ENCODE data around the gene PDE8B.
A peak's percentile ranks its signal among the peaks of the same experiment; 100 is the strongest.

Gene PDE8B, protein sequence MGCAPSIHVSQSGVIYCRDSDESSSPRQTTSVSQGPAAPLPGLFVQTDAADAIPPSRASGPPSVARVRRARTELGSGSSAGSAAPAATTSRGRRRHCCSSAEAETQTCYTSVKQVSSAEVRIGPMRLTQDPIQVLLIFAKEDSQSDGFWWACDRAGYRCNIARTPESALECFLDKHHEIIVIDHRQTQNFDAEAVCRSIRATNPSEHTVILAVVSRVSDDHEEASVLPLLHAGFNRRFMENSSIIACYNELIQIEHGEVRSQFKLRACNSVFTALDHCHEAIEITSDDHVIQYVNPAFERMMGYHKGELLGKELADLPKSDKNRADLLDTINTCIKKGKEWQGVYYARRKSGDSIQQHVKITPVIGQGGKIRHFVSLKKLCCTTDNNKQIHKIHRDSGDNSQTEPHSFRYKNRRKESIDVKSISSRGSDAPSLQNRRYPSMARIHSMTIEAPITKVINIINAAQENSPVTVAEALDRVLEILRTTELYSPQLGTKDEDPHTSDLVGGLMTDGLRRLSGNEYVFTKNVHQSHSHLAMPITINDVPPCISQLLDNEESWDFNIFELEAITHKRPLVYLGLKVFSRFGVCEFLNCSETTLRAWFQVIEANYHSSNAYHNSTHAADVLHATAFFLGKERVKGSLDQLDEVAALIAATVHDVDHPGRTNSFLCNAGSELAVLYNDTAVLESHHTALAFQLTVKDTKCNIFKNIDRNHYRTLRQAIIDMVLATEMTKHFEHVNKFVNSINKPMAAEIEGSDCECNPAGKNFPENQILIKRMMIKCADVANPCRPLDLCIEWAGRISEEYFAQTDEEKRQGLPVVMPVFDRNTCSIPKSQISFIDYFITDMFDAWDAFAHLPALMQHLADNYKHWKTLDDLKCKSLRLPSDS

DNA sequence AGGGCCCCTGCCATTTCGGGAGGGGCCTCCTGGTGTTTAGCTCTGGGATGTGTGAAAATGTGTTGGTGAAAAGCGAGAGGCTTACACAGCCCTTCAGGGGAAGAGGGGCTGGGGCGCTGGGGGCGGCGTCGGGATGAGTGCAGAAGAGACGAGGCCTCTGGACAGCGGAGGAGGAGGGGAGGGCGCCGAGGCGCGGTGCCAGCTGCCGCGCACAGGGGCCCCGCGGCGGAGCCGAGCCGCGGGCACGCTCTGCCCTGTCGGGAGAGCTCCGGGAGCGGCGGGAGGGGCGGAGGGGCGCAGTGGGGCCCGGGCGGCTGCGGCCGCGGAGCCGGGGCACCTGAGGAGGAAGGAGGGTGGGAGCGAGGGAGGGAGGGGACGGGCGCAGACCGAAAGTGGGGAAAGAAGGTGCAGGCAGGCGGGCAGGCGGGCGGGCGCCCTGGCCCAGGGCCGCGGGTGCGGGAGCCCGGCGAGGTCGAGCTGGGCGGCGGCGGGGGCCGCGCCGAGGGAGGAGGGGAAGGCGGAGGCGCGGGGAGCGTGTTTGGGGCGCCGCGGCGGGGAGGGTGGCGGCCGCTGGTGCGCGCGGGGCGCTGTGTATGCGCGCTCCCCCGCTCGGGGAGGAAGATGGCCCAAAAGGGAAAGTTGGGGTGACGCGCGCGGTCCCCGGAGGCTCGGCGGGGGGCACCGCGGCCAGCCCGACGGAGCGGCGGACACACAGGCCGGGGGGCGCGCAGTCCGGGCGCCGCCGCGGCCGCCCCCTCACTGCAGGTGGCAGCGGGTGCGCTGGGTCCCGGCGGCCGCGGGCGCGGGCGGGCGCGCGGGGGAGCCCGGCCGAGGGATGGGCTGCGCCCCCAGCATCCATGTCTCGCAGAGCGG, at the start of gene PDE8B:
TSS of gene PDE8B (plus strand) at position 590 of the 873 bp plus-strand sequence. CDS start at position 836, 246 bp downstream.
- no peak within 1 kb of the TSS for H3K27ac Mint-ChIP-seq
- peak within 1 kb of the TSS; percentile 74 for H3K4me3 Mint-ChIP-seq
- peaks cover 67% of the 10 kb centered on the region for H3K27me3 Mint-ChIP-seq

GRCh38 chr5:77163453-77163852, 47.0 kb upstream of the PDE8B start:
- Mint-ChIP-seq H3K36me3 (ENCODE audit: low read depth) (no peaks in the 10 kb centered on the region), H3K27me3 (peaks cover 10% of the 10 kb centered on the region), H3K4me3 (no peak overlapping the region), H3K27ac (no peak overlapping the region), H3K4me1 (ENCODE audit: low read depth) (no peaks in the 10 kb centered on the region), H3K9me3 (peaks cover 4% of the 10 kb centered on the region)
- DNase-seq = no peak

More for the DNA sequence above, at the start of gene PDE8B:
- peak; percentile 39 for DNase-seq
- Mint-ChIP-seq H3K4me1 (ENCODE audit: low read depth) (peaks cover 11% of the 10 kb centered on the region), H3K36me3 (ENCODE audit: low read depth) (no peaks in the 10 kb centered on the region), H3K9me3 (no peaks in the 10 kb centered on the region)

- Mint-ChIP-seq H3K4me3 (no peak overlapping the region), H3K4me1 (ENCODE audit: low read depth) (no peaks in the 10 kb centered on the region), H3K36me3 (ENCODE audit: low read depth) (no peaks in the 10 kb centered on the region), H3K9me3 (no peaks in the 10 kb centered on the region), H3K27me3 (peaks cover 16% of the 10 kb centered on the region), H3K27ac (no peak overlapping the region)
- DNase-seq = no peak
Observed at GRCh38 chr5:77167063-77167462, 43.4 kb upstream of the PDE8B start.

DNA sequence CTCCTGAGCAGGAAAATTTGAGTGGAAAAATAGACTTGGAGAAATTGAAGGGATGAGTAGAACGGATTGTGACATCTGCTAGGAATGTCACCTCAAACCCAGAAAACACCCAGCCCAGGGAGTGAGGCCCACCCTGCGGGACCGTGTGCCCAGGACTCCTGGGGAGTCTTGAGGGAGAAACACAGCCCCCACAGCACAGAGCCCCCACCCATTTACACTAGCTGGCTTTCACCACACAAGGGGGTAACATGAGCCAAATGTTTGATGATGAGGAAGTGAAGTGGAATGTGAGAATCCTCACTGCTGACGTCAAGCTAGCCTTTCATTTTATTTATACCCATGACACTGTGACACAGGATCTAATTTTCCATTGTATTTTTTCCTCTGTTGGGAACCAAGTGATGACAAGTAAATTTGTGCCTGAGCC, 42.8 kb upstream of the PDE8B start:
- H3K36me3 Mint-ChIP-seq (ENCODE audit: low read depth) = no peaks in the 10 kb centered on the region
- H3K9me3 Mint-ChIP-seq = no peaks in the 10 kb centered on the region
- H3K4me1 Mint-ChIP-seq (ENCODE audit: low read depth) = no peaks in the 10 kb centered on the region
- H3K27me3 Mint-ChIP-seq = peaks cover 16% of the 10 kb centered on the region
- no peak overlapping the region for H3K27ac Mint-ChIP-seq
- H3K4me3 Mint-ChIP-seq = no peak overlapping the region
- DNase-seq = no peak

DNA sequence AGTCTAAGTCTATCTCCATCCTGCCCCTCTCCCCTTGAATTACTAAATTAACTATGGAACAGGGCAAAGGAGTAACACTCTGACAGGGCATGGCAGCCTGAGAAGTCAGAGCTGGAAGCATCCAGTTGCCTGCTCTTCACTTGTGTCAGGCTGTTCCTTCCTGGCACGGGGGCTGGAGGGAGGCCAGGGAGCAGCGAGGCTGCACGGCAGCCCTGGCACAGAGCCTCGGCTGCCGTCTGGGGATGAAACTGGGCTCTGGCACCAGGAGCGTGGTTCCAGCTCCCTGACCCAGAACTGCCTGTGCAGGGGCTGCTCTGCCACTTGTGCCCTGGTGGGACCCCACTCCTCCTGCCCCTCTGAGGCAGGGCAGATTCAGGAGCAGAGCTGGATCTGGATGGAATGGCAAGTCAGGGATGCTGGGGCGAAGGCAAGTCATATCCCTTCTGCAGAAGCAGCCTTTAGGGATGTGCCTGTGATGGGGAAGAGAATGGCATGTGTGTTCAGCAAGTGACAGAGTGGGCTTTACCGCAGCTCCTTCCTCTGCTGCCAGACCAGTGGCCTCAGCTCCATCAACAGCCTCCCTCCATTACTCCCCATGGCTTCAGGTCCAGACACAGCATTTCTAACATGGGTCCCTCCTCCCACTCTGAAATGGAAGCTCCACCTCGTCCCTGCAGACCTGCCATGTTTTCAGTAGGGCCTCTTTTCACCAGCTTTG, 42.2 kb upstream of the PDE8B start:
- Mint-ChIP-seq H3K4me1 (ENCODE audit: low read depth) (no peaks in the 10 kb centered on the region), H3K27me3 (peaks cover 16% of the 10 kb centered on the region), H3K36me3 (ENCODE audit: low read depth) (no peaks in the 10 kb centered on the region), H3K9me3 (no peaks in the 10 kb centered on the region), H3K4me3 (no peak overlapping the region), H3K27ac (no peak overlapping the region)
- no peak for DNase-seq

- peaks cover 16% of the 10 kb centered on the region for H3K27me3 Mint-ChIP-seq
- H3K9me3 Mint-ChIP-seq = no peaks in the 10 kb centered on the region
- H3K36me3 Mint-ChIP-seq (ENCODE audit: low read depth) = no peaks in the 10 kb centered on the region
- no peaks in the 10 kb centered on the region for H3K4me1 Mint-ChIP-seq (ENCODE audit: low read depth)
- no peak overlapping the region for H3K4me3 Mint-ChIP-seq
- no peak for DNase-seq
- H3K27ac Mint-ChIP-seq = no peak overlapping the region
Observed at GRCh38 chr5:77168879-77169244, 41.6 kb upstream of the PDE8B start.

GRCh38 chr5:77170196-77170890, 40.1 kb upstream of the PDE8B start:
- peaks cover 16% of the 10 kb centered on the region for H3K27me3 Mint-ChIP-seq
- H3K27ac Mint-ChIP-seq = no peak overlapping the region
- DNase-seq = no peak
- no peaks in the 10 kb centered on the region for H3K4me1 Mint-ChIP-seq (ENCODE audit: low read depth)
- no peak overlapping the region for H3K4me3 Mint-ChIP-seq
- H3K9me3 Mint-ChIP-seq = no peaks in the 10 kb centered on the region
- H3K36me3 Mint-ChIP-seq (ENCODE audit: low read depth) = no peaks in the 10 kb centered on the region

- Mint-ChIP-seq H3K27me3 (peaks cover 16% of the 10 kb centered on the region), H3K9me3 (no peaks in the 10 kb centered on the region), H3K36me3 (ENCODE audit: low read depth) (no peaks in the 10 kb centered on the region), H3K4me3 (no peak overlapping the region), H3K4me1 (ENCODE audit: low read depth) (no peaks in the 10 kb centered on the region), H3K27ac (no peak overlapping the region)
- no peak for DNase-seq
Observed at GRCh38 chr5:77171141-77171910, 39.2 kb upstream of the PDE8B start.

DNA sequence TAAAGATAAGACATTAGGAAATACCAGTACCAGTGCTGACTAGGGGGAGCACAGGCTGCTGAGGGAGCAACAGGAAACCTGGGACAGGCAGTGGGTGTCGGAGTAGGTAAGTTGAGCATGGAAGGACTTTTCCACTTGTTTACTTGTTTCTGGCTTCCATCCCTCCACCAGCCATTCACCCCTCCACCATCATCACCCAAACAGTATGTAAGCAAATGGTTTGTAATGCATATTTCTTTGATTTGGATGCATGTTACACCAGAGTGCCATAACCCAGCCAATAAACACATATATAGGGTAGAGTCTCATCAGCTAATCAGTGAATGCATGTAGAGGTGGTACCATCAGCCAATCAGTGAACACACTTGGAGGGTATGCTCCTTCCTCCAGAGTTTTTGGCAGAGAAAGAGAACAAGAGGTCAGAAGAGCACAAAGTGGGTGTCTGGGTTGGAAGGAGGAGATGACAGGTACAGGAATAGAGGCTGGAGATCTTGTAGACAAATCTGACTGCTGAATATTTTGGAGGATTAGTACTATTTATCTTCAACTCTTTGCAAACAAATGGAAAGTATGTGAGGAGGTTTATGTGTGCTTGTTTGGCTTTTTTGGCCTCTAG, 37.7 kb upstream of the PDE8B start:
- Mint-ChIP-seq H3K27me3 (peaks cover 16% of the 10 kb centered on the region), H3K4me1 (ENCODE audit: low read depth) (no peaks in the 10 kb centered on the region), H3K4me3 (no peak overlapping the region), H3K9me3 (no peaks in the 10 kb centered on the region), H3K36me3 (ENCODE audit: low read depth) (no peaks in the 10 kb centered on the region), H3K27ac (no peak overlapping the region)
- no peak for DNase-seq

DNA sequence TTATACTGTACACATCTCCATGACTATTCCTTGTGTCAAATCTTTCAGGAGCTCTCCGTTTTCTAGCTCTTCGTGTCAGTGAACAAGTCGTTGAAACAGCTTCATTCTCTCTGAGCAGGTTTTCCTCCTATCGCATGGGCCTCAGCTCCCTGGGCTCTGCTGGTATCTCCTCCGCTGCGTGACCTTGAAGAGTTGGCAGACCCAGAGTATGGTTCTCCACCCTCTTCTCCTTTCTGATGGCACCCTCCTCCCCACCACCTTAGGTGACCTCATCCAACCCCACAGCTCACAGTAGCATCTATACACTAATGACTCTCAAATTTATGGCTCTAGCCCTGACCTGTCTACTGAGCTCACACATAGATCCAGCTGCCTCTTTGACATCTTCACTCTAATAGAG, 36.0 kb upstream of the PDE8B start:
- Mint-ChIP-seq H3K27me3 (peaks cover 20% of the 10 kb centered on the region), H3K4me3 (no peak overlapping the region), H3K27ac (no peak overlapping the region), H3K9me3 (no peaks in the 10 kb centered on the region), H3K36me3 (ENCODE audit: low read depth) (no peaks in the 10 kb centered on the region), H3K4me1 (ENCODE audit: low read depth) (no peaks in the 10 kb centered on the region)
- no peak for DNase-seq

DNA sequence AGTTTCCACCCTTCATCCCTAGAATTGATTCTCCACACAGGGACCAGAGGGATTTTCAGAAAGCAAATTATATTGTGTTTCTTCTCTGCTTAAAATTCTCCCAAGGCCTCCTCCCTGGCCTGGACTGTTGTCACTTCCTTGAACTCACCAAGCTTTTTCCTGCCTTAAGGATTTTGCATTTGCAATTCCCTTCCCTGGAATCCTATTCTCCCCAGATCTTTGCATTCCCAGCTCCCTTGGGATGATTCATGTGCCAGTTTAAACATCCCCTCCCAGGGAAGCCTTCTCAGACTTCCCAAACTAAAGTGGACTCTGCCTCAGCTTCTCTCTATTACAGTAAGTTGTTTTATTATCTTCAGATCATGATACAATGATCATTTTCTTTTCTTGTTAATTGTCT, 35.2 kb upstream of the PDE8B start:
- H3K27ac Mint-ChIP-seq = no peak overlapping the region
- no peak overlapping the region for H3K4me3 Mint-ChIP-seq
- no peaks in the 10 kb centered on the region for H3K36me3 Mint-ChIP-seq (ENCODE audit: low read depth)

DNA sequence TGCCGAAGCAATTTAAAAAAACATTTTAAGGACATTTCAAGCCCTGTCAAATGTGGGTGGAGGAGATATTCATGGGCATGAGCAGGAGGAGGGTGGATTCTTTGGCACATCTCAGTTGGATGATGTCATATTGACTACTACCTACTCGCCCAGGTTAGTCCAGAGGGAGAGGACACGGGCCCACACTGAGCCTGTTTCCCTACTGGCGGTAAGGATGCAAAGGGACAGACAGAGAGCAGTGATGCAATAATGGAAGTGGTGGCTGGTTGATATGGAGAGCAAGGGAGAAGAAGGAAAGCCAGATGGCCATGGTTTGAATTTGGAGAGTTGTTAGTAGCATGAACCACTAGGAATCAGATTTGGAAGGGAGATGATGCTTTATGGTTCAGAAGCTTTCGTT, 34.1 kb upstream of the PDE8B start:
- H3K9me3 Mint-ChIP-seq = no peaks in the 10 kb centered on the region
- H3K27me3 Mint-ChIP-seq = peaks cover 30% of the 10 kb centered on the region
- H3K4me1 Mint-ChIP-seq (ENCODE audit: low read depth) = peaks cover 2% of the 10 kb centered on the region
- H3K4me3 Mint-ChIP-seq = no peak overlapping the region
- H3K36me3 Mint-ChIP-seq (ENCODE audit: low read depth) = no peaks in the 10 kb centered on the region
- no peak overlapping the region for H3K27ac Mint-ChIP-seq
- DNase-seq = no peak

More for the DNA sequence above, 35.2 kb upstream of the PDE8B start:
- no peaks in the 10 kb centered on the region for H3K9me3 Mint-ChIP-seq
- H3K4me1 Mint-ChIP-seq (ENCODE audit: low read depth) = no peaks in the 10 kb centered on the region
- DNase-seq = no peak
- peaks cover 25% of the 10 kb centered on the region for H3K27me3 Mint-ChIP-seq

Measured in activated T-cell treated with anti-CD3 and anti-CD28 coated beads, Interleukin-2, amount 50 U/mL, for 24 hours (primary cell).